Measurements from ENCODE around the gene GNG14.

DNA sequence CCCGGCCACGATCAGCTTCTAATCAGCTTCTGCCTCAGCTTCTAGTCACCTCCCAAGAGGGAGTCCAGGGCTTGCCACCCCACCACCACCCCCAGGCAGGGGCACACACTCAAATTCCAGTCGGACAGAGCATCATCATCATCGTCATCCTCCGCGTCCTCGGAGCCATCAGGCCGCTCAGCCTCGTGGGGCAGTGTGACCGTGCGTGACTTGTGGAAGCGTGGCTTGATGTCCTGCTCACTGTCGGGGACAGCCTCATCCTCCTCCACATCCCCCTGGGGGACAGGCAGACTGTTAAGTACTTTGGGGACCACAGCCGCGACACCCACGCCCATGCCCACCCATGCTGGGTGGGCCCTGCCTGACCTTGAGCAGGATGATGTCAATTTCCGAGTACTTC lies 23.4 kb downstream of the GNG14 start:
- TF ChIP-seq, protein P1, sequence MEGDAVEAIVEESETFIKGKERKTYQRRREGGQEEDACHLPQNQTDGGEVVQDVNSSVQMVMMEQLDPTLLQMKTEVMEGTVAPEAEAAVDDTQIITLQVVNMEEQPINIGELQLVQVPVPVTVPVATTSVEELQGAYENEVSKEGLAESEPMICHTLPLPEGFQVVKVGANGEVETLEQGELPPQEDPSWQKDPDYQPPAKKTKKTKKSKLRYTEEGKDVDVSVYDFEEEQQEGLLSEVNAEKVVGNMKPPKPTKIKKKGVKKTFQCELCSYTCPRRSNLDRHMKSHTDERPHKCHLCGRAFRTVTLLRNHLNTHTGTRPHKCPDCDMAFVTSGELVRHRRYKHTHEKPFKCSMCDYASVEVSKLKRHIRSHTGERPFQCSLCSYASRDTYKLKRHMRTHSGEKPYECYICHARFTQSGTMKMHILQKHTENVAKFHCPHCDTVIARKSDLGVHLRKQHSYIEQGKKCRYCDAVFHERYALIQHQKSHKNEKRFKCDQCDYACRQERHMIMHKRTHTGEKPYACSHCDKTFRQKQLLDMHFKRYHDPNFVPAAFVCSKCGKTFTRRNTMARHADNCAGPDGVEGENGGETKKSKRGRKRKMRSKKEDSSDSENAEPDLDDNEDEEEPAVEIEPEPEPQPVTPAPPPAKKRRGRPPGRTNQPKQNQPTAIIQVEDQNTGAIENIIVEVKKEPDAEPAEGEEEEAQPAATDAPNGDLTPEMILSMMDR (IDR thresholded peaks at IDR 0.05), result no peak
- no peak for TF ChIP-seq EZH2 (IDR thresholded peaks at IDR 0.05; ENCODE audit: borderline replicate concordance, insufficient read depth, low read depth, low read length, poor library complexity, severe bottlenecking)

Measured in B cell (primary cell).